NB4 (cell line): ENCODE data around the gene TLE3.

ENCODE experiments used
- DNase-seq: peaks from one replicate; pipeline ENCODE4 v3.0.0; 2010; ENCODE audit warnings: low read depth
- H3K4me3 ChIP-seq: one replicate; pipeline ENCODE4 v1.5.1; 2011; ENCODE audit warnings: mild to moderate bottlenecking, low read depth, low read length, moderate library complexity
- CTCF ChIP-seq: IDR thresholded peaks from one replicate; pipeline ENCODE4 v1.5.1; 2012; ENCODE audit warnings: low read depth, low read length
- MAX ChIP-seq: IDR thresholded peaks from 2 replicates; pipeline ENCODE4 v1.6.1; 2011; ENCODE audit warnings: low read depth, low read length
- MYC ChIP-seq: IDR thresholded peaks from 2 replicates; pipeline ENCODE4 v1.6.1; 2011; ENCODE audit warnings: low read depth, low read length
- POLR2A ChIP-seq: IDR thresholded peaks from 2 replicates; pipeline ENCODE4 v1.6.1; 2011; ENCODE audit warnings: mild to moderate bottlenecking; ENCODE audit not compliant: insufficient read length; ENCODE audit errors: extremely low read depth

TLE3 gene

GRCh38 chr15:70089692-70089971, 8.1 kb downstream of the TLE3 start:
- TF ChIP-seq CTCF (no peak), MAX (no peak), MYC (no peak), POLR2A (no peak)
- DNase-seq = no peak
- no peak overlapping the region for H3K4me3 ChIP-seq

GRCh38 chr15:70088887-70089691, 8.6 kb downstream of the TLE3 start:
- DNase-seq = no peak
- H3K4me3 ChIP-seq = no peak overlapping the region
- no peak for TF ChIP-seq CTCF
- TF ChIP-seq POLR2A = no peak
- TF ChIP-seq MAX = no peak
- no peak for TF ChIP-seq MYC

GRCh38 chr15:70088455-70088854, 9.3 kb downstream of the TLE3 start:
- TF ChIP-seq POLR2A = no peak
- no peak for TF ChIP-seq MYC
- no peak for TF ChIP-seq CTCF
- TF ChIP-seq MAX = no peak
- no peak overlapping the region for H3K4me3 ChIP-seq
- DNase-seq = no peak

- no peak for DNase-seq
- no peak for TF ChIP-seq POLR2A
- TF ChIP-seq MAX = no peak
- no peak for TF ChIP-seq MYC
- TF ChIP-seq CTCF = no peak
- H3K4me3 ChIP-seq = no peak overlapping the region
These were observed 9.9 kb downstream of the TLE3 start for GRCh38 chr15:70087708-70088352.

GRCh38 chr15:70086636-70087035, 11.1 kb downstream of the TLE3 start:
- no peak for TF ChIP-seq POLR2A
- TF ChIP-seq MYC = no peak
- no peak for TF ChIP-seq MAX
- TF ChIP-seq CTCF = no peak
- DNase-seq = peak; percentile 41
- no peak overlapping the region for H3K4me3 ChIP-seq
